ENCODE measurements around the gene PPP2R5B. TPM values are rescaled to one million over a fixed set of nuclear protein-coding genes. Genes with fewer than 3 reads are reported as not detected.

Gene PPP2R5B
- total and polyA plus RNA-seq, 9 of the 15 experiments (the other 6 are each of a cell fraction or from before 2014, with no cell fraction given): 0.10 to 7.8 (median 3.3) TPM

DNA sequence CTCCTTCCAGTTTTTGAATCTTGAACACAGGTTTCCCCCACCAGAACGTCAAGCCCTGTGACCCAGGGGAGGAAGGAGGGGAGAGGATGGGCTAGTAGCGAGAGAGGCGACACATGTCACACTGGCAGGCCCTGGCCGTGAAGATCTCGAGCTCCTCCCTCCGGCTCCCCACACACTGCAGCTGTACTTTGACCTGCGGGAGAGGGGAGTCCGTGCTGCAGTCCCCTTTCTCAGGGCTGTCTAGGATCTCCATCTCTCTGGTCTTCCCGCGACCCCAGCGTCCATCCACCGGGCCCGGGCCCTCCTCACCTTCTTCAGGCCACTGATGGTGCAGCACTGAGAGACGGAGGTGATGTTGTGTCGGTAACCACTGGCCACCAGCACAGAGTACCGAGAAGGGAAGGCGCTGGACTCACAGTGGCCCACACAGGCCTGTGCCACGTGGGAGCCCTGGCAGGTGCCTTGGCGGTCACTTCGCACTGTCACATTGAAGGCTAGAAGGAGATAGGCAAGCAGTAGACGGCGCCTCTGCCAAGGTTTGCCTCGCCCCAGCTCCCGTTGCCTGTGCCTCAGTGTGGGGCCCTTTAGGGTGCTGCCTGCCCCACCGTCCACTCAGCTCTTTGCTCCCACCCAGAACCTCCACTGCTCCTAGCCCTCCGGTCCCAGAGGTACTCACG lies 10.3 kb downstream of the PPP2R5B start:
- in situ Hi-C loops (cut with MboI): no loop called here
- peak; percentile 39 for ATAC-seq
- CTCF ChIA-PET (ENCODE audit: low intra/inter-chr PET ratio): no interaction called here

GRCh38 chr11:64935359-64936081 lies 11.0 kb downstream of the PPP2R5B start, which contains the start of gene GPHA2:
Gene GPHA2, minus strand, starts transcription at chr11:64935893. Its CDS starts 433 bp downstream, at chr11:64935460.
- POLR2A ChIA-PET: interaction anchor here (0.5 to 2.3 kb wide), 8 partner anchors 9 to 177 kb away, joined by 3 to 8 read pairs (median 3); partner anchors contain the start of gene SAC3D1
- Histone ChIP-seq H3K9ac (ENCODE audit: insufficient read depth in 1 of 2, low read depth in 2 of 2, low read length in 2 of 2) (peak within 1 kb of the TSS in 1 of 2 experiments; percentile 82; a peak in 2 of 4 replicates), H3K4me1 (replicated peaks in 1 of 2; ENCODE audit: control insufficient read depth in 2 of 2, insufficient read depth in 2 of 2, low read length in 2 of 2) (peaks cover 8 to 28% of the 10 kb centered on the region in 2 experiments; a peak in 4 of 5 replicates), H3K9me3 (replicated peaks; ENCODE audit: control insufficient read depth, insufficient read depth, low read depth, low read length) (no peaks in the 10 kb centered on the region), H3K27me3 (ENCODE audit: control insufficient read depth in 2 of 2, insufficient read depth in 2 of 2, low read length in 2 of 2) (no peaks in the 10 kb centered on the region), H3K9me1 (ENCODE audit: control insufficient read depth, insufficient read depth, low read length) (no peaks in the 10 kb centered on the region), H2AFZ (ENCODE audit: low read depth, low read length) (0 out of 2 replicates have a peak within 1 kb of the TSS, but pooled peaks have one; percentile 48), H3K27ac (ENCODE audit: extremely low read depth, low read depth, low read length) (no peak within 1 kb of the TSS), H3K79me2 (ENCODE audit: control insufficient read depth, insufficient read depth, low read length) (no peaks in the 10 kb centered on the region), H3K4me2 (ENCODE audit: insufficient read depth, low read length) (no peak within 1 kb of the TSS), H3K36me3 (ENCODE audit: control insufficient read depth, insufficient read depth, low read length) (peaks cover 7% of the 10 kb centered on the region; the same call in 1 of the 3 replicates), H3K4me3 (no peak within 1 kb of the TSS), H4K20me1 (replicated peaks; ENCODE audit: control insufficient read depth, insufficient read depth, low read length) (no peaks in the 10 kb centered on the region; the same call in 1 of the 2 replicates)
- no peak for TF ChIP-seq HDAC3 (IDR thresholded peaks at IDR 0.05; ENCODE audit: borderline replicate concordance, partially characterized antibody)
- no peak for TF ChIP-seq FOXA3 (CRISPR knock-in tag; conservative IDR thresholded peaks at IDR 0.05 in 1 of 2, IDR thresholded peaks at IDR 0.05 in 1 of 2)
- no peak for TF ChIP-seq JUND (IDR thresholded peaks at IDR 0.05; ENCODE audit: borderline replicate concordance, low read depth, low read length)
- TF ChIP-seq JUND (tag; IDR thresholded peaks at IDR 0.05; ENCODE audit: borderline replicate concordance, low read depth, low read length): no peak
- TF ChIP-seq, protein P1, sequence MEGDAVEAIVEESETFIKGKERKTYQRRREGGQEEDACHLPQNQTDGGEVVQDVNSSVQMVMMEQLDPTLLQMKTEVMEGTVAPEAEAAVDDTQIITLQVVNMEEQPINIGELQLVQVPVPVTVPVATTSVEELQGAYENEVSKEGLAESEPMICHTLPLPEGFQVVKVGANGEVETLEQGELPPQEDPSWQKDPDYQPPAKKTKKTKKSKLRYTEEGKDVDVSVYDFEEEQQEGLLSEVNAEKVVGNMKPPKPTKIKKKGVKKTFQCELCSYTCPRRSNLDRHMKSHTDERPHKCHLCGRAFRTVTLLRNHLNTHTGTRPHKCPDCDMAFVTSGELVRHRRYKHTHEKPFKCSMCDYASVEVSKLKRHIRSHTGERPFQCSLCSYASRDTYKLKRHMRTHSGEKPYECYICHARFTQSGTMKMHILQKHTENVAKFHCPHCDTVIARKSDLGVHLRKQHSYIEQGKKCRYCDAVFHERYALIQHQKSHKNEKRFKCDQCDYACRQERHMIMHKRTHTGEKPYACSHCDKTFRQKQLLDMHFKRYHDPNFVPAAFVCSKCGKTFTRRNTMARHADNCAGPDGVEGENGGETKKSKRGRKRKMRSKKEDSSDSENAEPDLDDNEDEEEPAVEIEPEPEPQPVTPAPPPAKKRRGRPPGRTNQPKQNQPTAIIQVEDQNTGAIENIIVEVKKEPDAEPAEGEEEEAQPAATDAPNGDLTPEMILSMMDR (IDR thresholded peaks at IDR 0.05 in 2 of 3, conservative IDR thresholded peaks at IDR 0.05 in 1 of 3; ENCODE audit: insufficient read depth in 2 of 3, low read depth in 1 of 3, low read length in 3 of 3): 0 out of 6 replicates have a peak, but pooled peaks of 1 of the 3 experiments have one; percentile 3
- no peak for TF ChIP-seq LCOR (CRISPR knock-in tag; IDR thresholded peaks at IDR 0.05)
- TF ChIP-seq ZNF75A (CRISPR knock-in tag; IDR thresholded peaks at IDR 0.05): no peak
- 0 out of 2 replicates have a peak, but pooled peaks have one; percentile 11 for TF ChIP-seq MYNN (IDR thresholded peaks at IDR 0.05)
- TF ChIP-seq MYNN (CRISPR knock-in tag; IDR thresholded peaks at IDR 0.05): no peak
- 51% methylated on average over 13 of the region's 14 CpGs for WGBS (ENCODE audit: insufficient coverage, low coverage, missing lambda C conversion rate)
- ATAC-seq (peak; percentile 41), DNase-seq (ENCODE audit: extremely low read depth in 1 of 4, low spot score in 3 of 4) (peak in 3 of 4 experiments; percentile 33 to 54 (median 52)), FAIRE-seq (peak; percentile 64)
- intact Hi-C loops (cut with micrococcal nuclease) (no loop called here), in situ Hi-C loops (cut with MboI) (no loop called here)
- BruUV-seq (replicated peaks): no TSS peak
- CTCF ChIA-PET (ENCODE audit: low intra/inter-chr PET ratio): no interaction called here

More for the DNA sequence above, 10.3 kb downstream of the PPP2R5B start:
- 0 out of 2 replicates have a peak, but pooled peaks have one; percentile 20 for TF ChIP-seq RBFOX2 (IDR thresholded peaks at IDR 0.05; ENCODE audit: low read depth, low read length)
- no peak for TF ChIP-seq SMARCC2 (IDR thresholded peaks at IDR 0.05; ENCODE audit: low read depth)
- FAIRE-seq: no peak
- Histone ChIP-seq H3K36me3 (ENCODE audit: control insufficient read depth, insufficient read depth, low read length) (peaks cover 7% of the 10 kb centered on the region; the same call in 1 of the 3 replicates), H4K20me1 (replicated peaks; ENCODE audit: control insufficient read depth, insufficient read depth, low read length) (no peaks in the 10 kb centered on the region; the same call in 1 of the 2 replicates), H3K9ac (ENCODE audit: insufficient read depth in 1 of 2, low read depth in 2 of 2, low read length in 2 of 2) (peak overlapping the region in 1 of 2 experiments; percentile 82; a peak in 2 of 4 replicates), H3K4me3 (no peak overlapping the region), H2AFZ (ENCODE audit: low read depth, low read length) (no peak overlapping the region), H3K79me2 (ENCODE audit: control insufficient read depth, insufficient read depth, low read length) (no peaks in the 10 kb centered on the region), H3K27me3 (ENCODE audit: control insufficient read depth in 2 of 2, insufficient read depth in 2 of 2, low read length in 2 of 2) (no peaks in the 10 kb centered on the region), H3K9me1 (ENCODE audit: control insufficient read depth, insufficient read depth, low read length) (no peaks in the 10 kb centered on the region), H3K27ac (ENCODE audit: extremely low read depth, low read depth, low read length) (no peak overlapping the region), H3K9me3 (replicated peaks; ENCODE audit: control insufficient read depth, insufficient read depth, low read depth, low read length) (no peaks in the 10 kb centered on the region), H3K4me1 (replicated peaks in 1 of 2; ENCODE audit: control insufficient read depth in 2 of 2, insufficient read depth in 2 of 2, low read length in 2 of 2) (peaks cover 8 to 28% of the 10 kb centered on the region in 2 experiments; a peak in 4 of 5 replicates), H3K4me2 (ENCODE audit: insufficient read depth, low read length) (no peak overlapping the region)
- BruUV-seq (replicated peaks): no TSS peak
- POLR2A ChIA-PET: interaction anchor here (0.6 to 1.9 kb wide), 3 partner anchors 11 to 112 kb away, joined by 3 to 14 read pairs (median 3); partner anchors contain the start of gene PPP2R5B
- DNase-seq (ENCODE audit: extremely low read depth in 1 of 4, low spot score in 3 of 4): no peak
- 71% methylated on average over 20 of the region's 27 CpGs for WGBS (ENCODE audit: insufficient coverage, low coverage, missing lambda C conversion rate)
- intact Hi-C loops (cut with micrococcal nuclease): no loop called here
